Measurements from ENCODE around the gene LEFTY2.

The LEFTY2 gene

GRCh38 chr1:225961659-225962439 is 20.8 kb upstream of the LEFTY2 start:
- TF ChIP-seq CTCF (conservative IDR thresholded peaks at IDR 0.05) (no peak), ZFX (IDR thresholded peaks at IDR 0.05) (no peak)
- no peak overlapping the region for H3K27ac ChIP-seq

GRCh38 chr1:225958041-225958440 is 17.0 kb upstream of the LEFTY2 start:
- H3K27ac ChIP-seq, result no peak overlapping the region
- no peak for TF ChIP-seq CTCF (conservative IDR thresholded peaks at IDR 0.05)

- H3K27ac ChIP-seq, result no peak overlapping the region
- TF ChIP-seq ZFX (IDR thresholded peaks at IDR 0.05), result no peak
- no peak for TF ChIP-seq CTCF (conservative IDR thresholded peaks at IDR 0.05)
These were observed 13.7 kb upstream of the LEFTY2 start for GRCh38 chr1:225954753-225955152.

- H3K27ac ChIP-seq, result no peak overlapping the region
- TF ChIP-seq ZFX (IDR thresholded peaks at IDR 0.05) (no peak), CTCF (conservative IDR thresholded peaks at IDR 0.05) (no peak)
These were observed 12.3 kb upstream of the LEFTY2 start for GRCh38 chr1:225953315-225953714.

- H3K27ac ChIP-seq, result no peak overlapping the region
- TF ChIP-seq CTCF (conservative IDR thresholded peaks at IDR 0.05) (no peak), ZFX (IDR thresholded peaks at IDR 0.05) (no peak)
These were observed 10.0 kb upstream of the LEFTY2 start for GRCh38 chr1:225950905-225951497.

GRCh38 chr1:225949041-225949440 is 8.0 kb upstream of the LEFTY2 start:
- H3K27ac ChIP-seq, result no peak overlapping the region
- no peak for TF ChIP-seq ZFX (IDR thresholded peaks at IDR 0.05)
- TF ChIP-seq CTCF (conservative IDR thresholded peaks at IDR 0.05), result no peak

GRCh38 chr1:225946803-225947202 is 5.8 kb upstream of the LEFTY2 start:
- no peak overlapping the region for H3K27ac ChIP-seq
- TF ChIP-seq CTCF (conservative IDR thresholded peaks at IDR 0.05), result no peak
- no peak for TF ChIP-seq ZFX (IDR thresholded peaks at IDR 0.05)

Measured in C4-2B (cell line).